Inflammatory macrophage treated with lipopolysaccharide for 1 hour (primary cell): ENCODE results near the gene OR5P2.
"Not testable (repeated sequence)": the region's sequence is repeated elsewhere in the genome, so short reads cannot be mapped to it uniquely, and the experiment has no call there.

Source experiments
- DNase-seq, 2 donors: peaks; one replicate each; pipeline ENCODE4 v3.0.0-alpha.2; 2020 to 2022

The OR5P2 gene, protein sequence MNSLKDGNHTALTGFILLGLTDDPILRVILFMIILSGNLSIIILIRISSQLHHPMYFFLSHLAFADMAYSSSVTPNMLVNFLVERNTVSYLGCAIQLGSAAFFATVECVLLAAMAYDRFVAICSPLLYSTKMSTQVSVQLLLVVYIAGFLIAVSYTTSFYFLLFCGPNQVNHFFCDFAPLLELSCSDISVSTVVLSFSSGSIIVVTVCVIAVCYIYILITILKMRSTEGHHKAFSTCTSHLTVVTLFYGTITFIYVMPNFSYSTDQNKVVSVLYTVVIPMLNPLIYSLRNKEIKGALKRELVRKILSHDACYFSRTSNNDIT

DNA sequence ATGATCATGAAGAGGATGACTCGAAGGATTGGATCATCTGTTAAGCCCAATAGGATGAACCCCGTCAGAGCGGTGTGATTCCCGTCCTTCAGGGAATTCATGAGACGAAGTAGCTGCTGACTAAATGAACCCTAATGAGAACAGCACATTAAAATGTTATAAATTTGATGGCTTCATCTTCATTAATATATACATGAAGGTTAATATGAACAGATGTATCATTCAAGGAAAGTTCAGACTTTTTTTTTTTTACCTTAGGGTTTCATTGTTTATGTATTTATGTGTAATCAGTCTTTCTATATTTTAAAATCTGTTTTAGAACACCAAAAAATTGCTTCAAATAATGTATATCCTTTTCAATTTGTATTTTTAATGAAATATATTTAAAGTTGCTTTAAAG is at the start of gene OR5P2:
TSS of gene OR5P2 (minus strand) at position 101 of the 400 bp plus-strand sequence. CDS start at position 101, 0 bp downstream.
- DNase-seq: no peak

DNA sequence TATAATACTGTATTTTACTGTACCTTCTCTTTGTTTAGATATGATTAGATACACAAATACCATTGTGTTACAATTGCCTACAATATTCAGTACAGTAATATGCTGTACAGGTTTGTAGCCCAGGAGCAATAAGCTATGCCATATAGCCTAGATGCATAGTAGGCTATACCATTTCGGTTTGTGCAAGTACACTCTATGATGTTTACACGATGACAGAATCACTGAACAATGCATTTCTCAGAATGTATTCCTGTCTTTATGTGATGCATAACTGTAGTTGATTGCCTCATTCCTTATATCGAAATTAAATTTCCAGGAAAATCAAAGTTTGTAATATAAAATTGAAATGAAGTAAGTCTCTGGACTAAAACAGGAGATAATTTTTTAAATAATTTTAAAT is 49.3 kb upstream of the OR5P2 start:
- DNase-seq: no peak

DNA sequence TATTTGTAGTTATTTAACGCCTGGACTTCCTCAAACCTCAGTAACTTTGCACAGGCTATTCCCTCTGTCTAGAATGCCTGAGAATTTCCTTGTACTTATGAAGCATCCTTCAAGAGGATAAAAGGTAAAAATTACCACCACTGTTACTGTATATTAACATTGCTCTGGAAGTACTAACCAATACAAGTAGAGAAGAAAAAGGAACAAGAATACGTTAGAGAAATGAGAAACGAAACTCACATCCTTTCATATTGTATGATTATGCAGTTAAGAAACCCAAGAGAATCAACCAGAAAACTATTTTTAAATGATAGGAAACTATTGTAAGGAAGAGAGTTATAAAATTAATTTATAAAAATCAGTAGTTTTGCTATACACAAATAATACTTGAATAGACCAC is 48.2 kb upstream of the OR5P2 start:
- DNase-seq: no peak

DNA sequence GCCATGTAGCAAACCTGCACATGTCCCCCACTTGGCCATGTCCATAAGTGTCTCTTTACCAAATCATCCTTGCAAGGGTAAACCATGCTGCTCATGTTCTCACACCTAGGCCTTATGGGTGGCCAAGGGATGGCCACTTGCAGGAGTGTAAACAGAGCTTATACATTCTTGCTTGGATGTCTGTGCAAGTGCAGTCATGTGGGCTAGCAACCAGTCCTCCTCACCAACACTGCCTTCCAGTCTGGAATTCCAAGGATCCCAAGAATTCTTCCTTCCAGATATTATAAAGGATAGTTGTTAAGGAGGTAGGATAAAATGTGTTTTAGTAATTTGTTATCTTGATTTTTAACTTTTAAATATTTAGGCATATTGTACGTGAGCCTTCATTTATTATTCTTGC is 47.8 kb upstream of the OR5P2 start:
- DNase-seq: no peak

DNA sequence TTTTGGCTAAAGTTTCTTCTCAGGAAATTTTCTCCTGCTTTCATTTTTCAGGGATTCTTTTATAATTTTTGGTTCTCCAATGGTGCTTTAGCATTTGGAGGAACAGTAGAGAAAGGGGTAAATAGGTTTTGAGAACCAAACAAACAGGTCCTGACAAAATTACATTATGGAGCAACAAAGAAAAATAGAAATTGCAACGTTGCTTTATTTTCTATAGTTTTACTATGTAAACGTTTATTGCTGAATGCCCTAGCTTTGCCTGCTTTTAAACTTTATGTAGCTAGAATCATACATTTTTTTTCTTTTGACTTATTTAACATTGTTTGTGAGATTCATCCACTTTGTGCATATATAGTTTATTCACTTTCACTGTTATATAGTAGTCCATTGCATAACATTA is 43.8 kb upstream of the OR5P2 start:
- no peak for DNase-seq

DNA sequence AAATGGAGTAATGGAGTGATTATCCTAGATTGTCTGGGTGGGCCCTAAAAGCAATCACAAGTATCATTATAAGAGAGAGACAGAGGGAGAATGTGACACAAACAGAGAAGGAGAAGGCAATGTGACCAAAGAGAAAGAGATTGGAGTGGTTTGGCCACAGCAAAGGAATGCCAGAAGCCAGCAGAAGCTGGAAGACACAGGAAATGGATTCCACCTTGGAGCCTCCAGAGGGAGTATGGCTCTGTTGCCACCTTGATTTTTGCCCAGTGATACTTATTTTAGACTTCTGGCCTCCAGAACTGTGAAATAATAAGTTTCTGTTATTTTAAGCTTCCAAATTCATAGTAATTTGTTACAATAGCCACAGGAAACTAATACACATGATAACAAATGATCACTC is 36.8 kb upstream of the OR5P2 start:
- no peak for DNase-seq

DNA sequence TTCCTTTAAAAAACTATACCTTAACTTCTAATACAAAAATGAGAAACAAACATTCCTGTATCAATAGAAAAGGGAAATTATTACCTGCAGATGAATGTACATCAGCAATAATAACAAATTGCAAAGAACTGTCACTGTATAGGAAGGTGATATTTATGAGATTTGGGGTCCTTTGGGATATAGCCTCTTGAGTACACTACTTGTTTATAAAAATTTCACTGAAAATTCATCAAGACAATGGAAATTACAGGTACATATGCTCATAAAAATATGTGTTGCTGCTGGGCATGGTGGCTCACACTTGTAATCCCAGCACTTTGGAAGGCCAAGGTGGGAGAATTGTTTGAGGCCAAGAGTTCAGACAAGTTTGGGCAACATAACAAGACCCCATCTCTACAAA is 34.0 kb upstream of the OR5P2 start, which contains the start of gene OR5P3:
TSS of gene OR5P3 (minus strand) at position 101 of the 400 bp plus-strand sequence.
- no peak for DNase-seq

DNA sequence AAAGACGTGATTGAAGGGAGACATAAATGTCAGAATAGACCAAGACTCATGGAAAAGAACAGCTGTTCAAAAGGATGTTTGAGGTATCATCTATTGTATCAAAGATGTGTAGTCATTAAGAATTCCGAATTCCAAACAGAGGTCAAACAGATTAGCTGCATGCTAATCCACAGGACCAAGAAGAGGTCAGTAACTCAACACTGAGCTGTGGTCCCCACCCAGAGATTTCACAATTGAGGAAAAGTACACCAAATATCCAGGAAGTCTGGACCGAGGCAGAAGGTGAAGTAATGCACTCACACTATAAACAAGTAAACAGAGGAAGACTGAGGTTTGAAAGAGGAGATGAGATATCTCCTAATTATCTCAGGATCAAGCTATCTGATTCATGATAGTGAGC is 29.6 kb upstream of the OR5P2 start:
- no peak for DNase-seq

DNA sequence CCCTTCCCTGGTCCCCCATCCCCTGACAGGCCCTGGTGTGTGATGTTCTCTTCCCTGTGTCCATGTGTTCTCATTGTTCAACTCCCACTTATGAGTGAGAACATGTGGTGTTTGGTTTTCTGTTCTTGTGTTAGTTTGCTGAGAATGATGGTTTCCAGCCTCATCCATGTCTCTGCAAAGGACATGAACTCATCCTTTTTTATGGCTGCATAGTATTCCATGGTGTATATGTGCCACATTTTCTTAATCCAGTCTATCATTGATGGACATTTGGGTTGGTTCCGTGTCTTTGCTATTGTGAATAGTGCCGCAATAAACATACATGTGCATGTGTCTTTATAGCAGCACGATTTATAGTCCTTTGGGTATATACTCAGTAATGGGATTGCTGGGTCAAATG is 23.7 kb upstream of the OR5P2 start:
- DNase-seq: not testable (repeated sequence)

DNA sequence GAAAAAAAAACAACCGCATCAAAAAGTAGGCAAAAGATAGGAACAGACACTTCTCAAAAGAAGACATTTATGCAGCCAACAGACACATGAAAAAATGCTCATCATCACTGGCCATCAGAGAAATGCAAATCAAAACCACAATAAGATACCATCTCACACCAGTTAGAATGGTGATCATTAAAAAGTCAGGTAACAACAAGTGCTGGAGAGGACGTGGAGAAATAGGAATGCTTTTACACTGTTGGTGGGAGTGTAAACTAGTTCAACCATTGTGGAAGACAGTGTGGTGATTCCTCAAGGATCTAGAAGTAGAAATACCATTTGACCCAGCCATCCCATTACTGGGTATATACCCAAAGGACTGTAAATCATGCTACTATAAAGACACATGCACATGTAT is 18.2 kb upstream of the OR5P2 start:
- DNase-seq: not testable (repeated sequence)

DNA sequence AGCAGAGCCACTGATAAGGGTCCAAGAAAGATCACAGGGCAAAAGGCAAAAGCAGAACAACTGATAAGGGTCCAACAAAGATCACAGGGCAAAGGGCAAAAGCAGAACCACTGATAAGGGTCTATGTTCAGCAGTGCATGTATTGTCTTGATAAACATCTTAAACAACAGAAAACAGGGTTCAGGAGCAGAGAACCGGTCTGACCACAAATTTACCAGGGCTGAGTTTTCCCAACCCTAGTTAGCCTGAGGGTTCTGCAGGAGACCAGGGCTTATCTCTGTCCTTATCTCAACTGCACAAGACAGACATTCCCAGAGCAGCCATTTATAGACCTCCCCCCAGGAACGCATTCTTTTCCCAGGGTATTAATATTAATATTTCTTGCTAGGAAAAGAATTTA is 13.6 kb upstream of the OR5P2 start:
- DNase-seq: not testable (repeated sequence)

DNA sequence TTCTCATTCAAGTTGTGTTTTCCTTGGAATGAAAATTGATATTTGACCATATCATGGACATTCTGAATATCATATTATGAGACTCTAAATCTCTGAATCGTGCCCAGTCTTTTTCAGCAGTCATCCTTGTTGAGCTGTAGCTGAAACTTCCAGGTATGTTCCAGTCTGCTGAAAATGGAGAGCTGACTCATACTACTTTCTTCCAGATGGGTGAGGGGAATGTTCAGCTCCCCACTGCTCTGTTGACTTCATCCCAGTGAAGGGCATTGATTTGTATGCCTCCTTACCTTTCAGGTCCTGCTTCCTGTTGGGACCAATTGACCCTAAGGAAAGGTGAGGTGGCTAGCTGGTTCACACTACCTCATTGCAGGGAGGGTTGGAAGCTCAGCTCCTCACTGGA is 3.5 kb downstream of the OR5P2 start:
- no peak for DNase-seq

DNA sequence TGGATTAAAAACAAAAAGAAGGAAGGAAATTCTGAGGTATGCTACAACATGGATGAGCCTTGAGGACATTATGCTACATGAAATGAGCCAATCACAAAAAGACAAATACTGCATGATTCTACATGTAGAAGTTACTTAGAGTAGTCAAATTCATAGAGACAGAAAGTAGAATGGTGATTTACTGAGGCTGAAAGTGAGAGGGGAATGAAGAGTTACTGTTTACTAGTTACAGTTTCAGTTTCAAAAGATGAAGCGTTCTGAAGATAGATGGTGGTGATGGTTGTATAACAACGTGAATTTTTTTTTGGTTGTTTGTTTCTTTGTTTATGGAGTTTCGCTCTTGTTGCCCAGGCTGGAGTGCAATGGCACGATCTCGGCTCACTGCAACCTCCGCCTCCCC is 9.5 kb downstream of the OR5P2 start:
- no peak for DNase-seq

DNA sequence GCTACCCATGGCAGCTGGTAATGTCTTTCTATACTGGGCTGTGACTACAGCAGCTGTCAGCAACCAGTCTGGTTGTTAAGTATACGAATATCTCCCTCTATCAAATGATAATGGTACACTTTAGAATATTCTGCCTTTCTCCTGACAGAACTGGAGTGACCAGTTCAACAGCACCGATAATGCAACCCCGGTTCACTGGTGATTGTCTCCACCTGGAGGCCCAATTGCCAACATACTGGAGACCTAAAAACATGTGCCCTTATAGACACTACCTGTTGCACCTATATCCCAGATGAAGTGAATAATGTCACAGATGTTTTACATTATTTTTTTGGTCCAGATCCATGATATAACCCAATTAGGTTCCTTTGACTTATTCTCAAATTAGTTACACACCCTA is 21.1 kb downstream of the OR5P2 start:
- DNase-seq: no peak

DNA sequence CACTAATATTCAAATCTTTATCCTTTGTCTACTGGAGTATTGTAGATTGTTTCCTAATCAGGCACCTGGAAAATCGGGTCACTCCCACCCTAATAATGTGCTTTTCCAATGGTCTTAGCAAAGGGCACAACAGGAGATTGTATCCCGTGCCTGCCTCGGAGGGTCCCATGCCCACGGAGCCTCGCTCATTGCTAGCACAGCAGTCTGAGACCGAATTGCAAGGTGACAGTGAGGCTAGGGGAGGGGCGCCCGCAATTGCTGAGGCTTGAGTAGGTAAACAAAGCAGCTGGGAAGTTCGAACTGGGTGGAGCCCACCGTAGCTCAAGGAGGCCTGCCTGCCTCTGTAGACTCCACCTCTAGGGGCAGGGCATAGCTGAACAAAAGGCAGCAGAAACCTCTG is 32.4 kb downstream of the OR5P2 start:
- not testable (repeated sequence) for DNase-seq

DNA sequence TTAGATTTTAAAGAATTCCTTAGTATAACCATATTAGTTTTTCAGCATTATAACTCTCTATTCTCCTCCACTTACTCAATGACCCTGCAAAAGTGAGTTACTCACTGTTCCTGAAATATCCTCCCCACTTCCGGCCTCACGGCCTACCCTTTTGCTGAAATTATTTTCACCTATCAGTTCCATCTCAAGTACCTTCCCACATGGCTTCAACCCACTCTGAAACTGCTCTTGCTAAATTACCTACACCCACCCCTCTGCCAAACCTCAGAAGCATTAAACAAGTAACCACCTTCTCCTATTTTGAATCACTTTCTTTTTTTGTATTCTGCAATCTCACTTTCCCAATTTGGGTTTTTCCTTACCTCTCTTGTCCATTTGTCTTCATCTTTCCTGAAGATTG is 37.7 kb downstream of the OR5P2 start:
- DNase-seq: no peak

DNA sequence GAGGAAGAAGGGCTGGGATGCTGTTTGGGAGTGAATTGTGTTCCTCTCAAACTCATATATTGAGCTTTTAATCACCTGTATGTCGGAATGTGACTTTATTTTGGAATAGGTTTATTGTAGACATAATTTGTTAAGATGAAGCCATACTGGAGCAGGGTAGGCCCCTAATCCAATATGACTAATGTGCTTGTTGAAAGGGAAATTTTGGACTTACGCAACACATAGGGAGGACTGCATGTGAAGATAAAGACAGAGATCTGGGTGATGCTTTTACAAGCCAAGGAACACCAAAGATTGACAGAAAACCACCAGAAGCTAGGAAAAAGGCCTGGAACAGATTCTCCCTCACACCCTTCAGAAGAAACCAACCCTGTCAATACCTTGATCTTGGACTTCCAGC is 47.3 kb downstream of the OR5P2 start:
- peak; percentile 27 to 30 for DNase-seq
